Measurements from ENCODE around the gene ADARB2.
"Not testable (repeated sequence)": the region's sequence is repeated elsewhere in the genome, so short reads cannot be mapped to it uniquely, and the experiment has no call there.

ADARB2 gene

GRCh38 chr10:1398626-1399410 is 338.5 kb downstream of the ADARB2 start (continued):
- TF ChIP-seq PRDM4 (tag by site-specific recombination; IDR thresholded peaks at IDR 0.05) (no peak), ZNF624 (tag by site-specific recombination; IDR thresholded peaks at IDR 0.05) (no peak), ZNF777 (tag by site-specific recombination; IDR thresholded peaks at IDR 0.05; ENCODE audit: borderline replicate concordance) (no peak), ZNF10 (tag by site-specific recombination; IDR thresholded peaks at IDR 0.05) (no peak)

GRCh38 chr10:1398116-1398515 is 339.2 kb downstream of the ADARB2 start:
- H3K9me3 ChIP-seq (ENCODE audit: control insufficient read depth, insufficient read depth, low read depth, low read length); H3K27ac ChIP-seq (ENCODE audit: extremely low read depth, low read depth, low read length); H3K4me3 ChIP-seq (ENCODE audit: low read depth, low read length); H3K36me3 ChIP-seq (ENCODE audit: control insufficient read depth in 2 of 2, insufficient read depth in 1 of 2, low read length in 2 of 2); CTCF ChIA-PET; POLR2A ChIA-PET; H3K4me1 ChIP-seq (ENCODE audit: control insufficient read depth, insufficient read depth, low read length): not testable (repeated sequence)

- ChIA-PET POLR2A (no interaction called here), CTCF (interaction anchor here (1.0 kb wide), 1 partner anchor 24 kb away, joined by 3 read pairs; no protein-coding TSS in a partner anchor)
- no peaks in the 10 kb centered on the region for H3K4me1 ChIP-seq (ENCODE audit: control insufficient read depth, insufficient read depth, low read length)
- no peaks in the 10 kb centered on the region for H3K9me3 ChIP-seq (ENCODE audit: control insufficient read depth, insufficient read depth, low read depth, low read length)
- no peaks in the 10 kb centered on the region for H3K36me3 ChIP-seq (ENCODE audit: control insufficient read depth in 2 of 2, insufficient read depth in 1 of 2, low read length in 2 of 2)
- no peak for TF ChIP-seq SP7 (tag by site-specific recombination; IDR thresholded peaks at IDR 0.05)
- no peak for TF ChIP-seq ZNF549 (tag by site-specific recombination; IDR thresholded peaks at IDR 0.05)
- no peak for TF ChIP-seq ZNF423 (tag by site-specific recombination; IDR thresholded peaks at IDR 0.05)
- no peak for TF ChIP-seq ZNF362 (tag by site-specific recombination; IDR thresholded peaks at IDR 0.05)
- no peak overlapping the region for H3K4me3 ChIP-seq (ENCODE audit: low read depth, low read length)
- H3K27ac ChIP-seq (ENCODE audit: extremely low read depth, low read depth, low read length) = no peak overlapping the region
These were observed 341.1 kb downstream of the ADARB2 start for GRCh38 chr10:1396297-1396635.

GRCh38 chr10:1395481-1396296 is 341.6 kb downstream of the ADARB2 start:
- ChIA-PET POLR2A (no interaction called here), CTCF (interaction anchor here (0.6 to 1.0 kb wide), 2 partner anchors 25 to 476 kb away, joined by 3 read pairs; no protein-coding TSS in a partner anchor)
- TF ChIP-seq KLF10 (tag by site-specific recombination; IDR thresholded peaks at IDR 0.05) = no peak
- TF ChIP-seq KLF9 (tag by site-specific recombination; IDR thresholded peaks at IDR 0.05; ENCODE audit: low read depth) = no peak
- no peak for TF ChIP-seq HOXC10 (CRISPR knock-in tag; IDR thresholded peaks at IDR 0.05)
- no peak for TF ChIP-seq ZNF585B (tag by site-specific recombination; IDR thresholded peaks at IDR 0.05)
- no peak for TF ChIP-seq ATF2 (tag by site-specific recombination; IDR thresholded peaks at IDR 0.05; ENCODE audit: low read depth)
- no peak for TF ChIP-seq ZNF202 (tag by site-specific recombination; IDR thresholded peaks at IDR 0.05; ENCODE audit: borderline replicate concordance)
- no peak for TF ChIP-seq ZNF843 (tag by site-specific recombination; IDR thresholded peaks at IDR 0.05)
- TF ChIP-seq OVOL3 (tag by site-specific recombination; IDR thresholded peaks at IDR 0.05) = no peak
- no peak overlapping the region for H3K4me3 ChIP-seq (ENCODE audit: low read depth, low read length)
- H3K27ac ChIP-seq (ENCODE audit: extremely low read depth, low read depth, low read length) = no peak overlapping the region
- H3K4me1 ChIP-seq (ENCODE audit: control insufficient read depth, insufficient read depth, low read length) = no peaks in the 10 kb centered on the region
- H3K36me3 ChIP-seq (ENCODE audit: control insufficient read depth in 2 of 2, insufficient read depth in 1 of 2, low read length in 2 of 2) = no peaks in the 10 kb centered on the region
- H3K9me3 ChIP-seq (ENCODE audit: control insufficient read depth, insufficient read depth, low read depth, low read length) = no peaks in the 10 kb centered on the region
